ENCODE measurements around the gene SFSWAP.

- TF ChIP-seq POLR2A (IDR thresholded peaks at IDR 0.05) (no peak), CTCF (IDR thresholded peaks at IDR 0.05) (no peak)
These were observed 23.4 kb upstream of the SFSWAP start for GRCh38 chr12:131687346-131688125.

Measured in adrenal gland (tissue), 5 donors.